ENCODE measurements around the gene OAS1.

OAS1 gene

DNA sequence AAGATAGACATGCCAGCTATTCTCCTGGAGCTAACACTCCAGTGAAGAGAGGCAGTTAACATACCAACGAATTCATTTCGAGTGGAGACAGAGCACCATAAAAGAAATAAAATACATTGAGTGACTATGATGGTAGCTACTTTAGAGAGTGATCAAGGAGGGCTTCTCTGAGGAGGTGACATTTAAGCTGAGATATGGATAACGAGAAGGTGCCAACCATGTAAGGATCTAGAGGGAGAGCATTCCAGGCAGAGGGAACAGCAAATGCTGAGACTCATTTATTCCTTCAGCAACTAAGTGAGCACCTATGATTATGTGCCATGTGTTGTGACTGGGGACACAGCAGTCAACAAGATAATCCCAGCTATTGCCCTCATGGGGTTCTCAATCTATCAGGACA, 28.3 kb upstream of the OAS1 start:
- DNase-seq (ENCODE audit: low read depth): no peak
- no peak for TF ChIP-seq CTCF (conservative IDR thresholded peaks at IDR 0.05; ENCODE audit: control insufficient read depth, insufficient read depth, low read depth, low read length)
- H3K4me3 ChIP-seq (ENCODE audit: control insufficient read depth, low read depth, low read length): no peak overlapping the region

- no peak for DNase-seq (ENCODE audit: low read depth)
- no peak overlapping the region for H3K4me3 ChIP-seq (ENCODE audit: control insufficient read depth, low read depth, low read length)
- no peak for TF ChIP-seq CTCF (conservative IDR thresholded peaks at IDR 0.05; ENCODE audit: control insufficient read depth, insufficient read depth, low read depth, low read length)
These were observed 27.5 kb upstream of the OAS1 start for GRCh38 chr12:112879191-112879705.

DNA sequence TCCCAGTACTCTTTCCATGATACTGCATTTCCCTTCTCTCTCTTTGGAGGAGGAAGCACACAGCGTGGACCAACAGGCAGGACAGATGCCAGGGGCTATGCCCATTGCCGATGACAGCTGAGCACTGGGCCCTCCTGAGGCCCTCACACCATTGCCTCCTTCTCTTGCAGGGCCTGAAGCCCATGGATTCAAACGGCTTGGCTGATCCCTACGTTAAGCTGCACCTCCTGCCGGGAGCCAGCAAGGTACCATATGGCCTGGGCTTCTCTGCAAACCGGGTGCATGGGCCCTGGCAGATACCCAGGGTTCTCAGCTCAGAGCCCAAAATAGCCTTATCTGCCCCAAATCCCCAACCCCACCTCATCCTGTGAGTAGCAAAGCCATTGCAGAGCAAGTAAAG, 25.2 kb upstream of the OAS1 start:
- TF ChIP-seq CTCF (conservative IDR thresholded peaks at IDR 0.05; ENCODE audit: control insufficient read depth, insufficient read depth, low read depth, low read length): no peak

GRCh38 chr12:112885236-112885635, 21.5 kb upstream of the OAS1 start:
- H3K4me3 ChIP-seq (ENCODE audit: control insufficient read depth, low read depth, low read length): no peak overlapping the region
- no peak for TF ChIP-seq CTCF (conservative IDR thresholded peaks at IDR 0.05; ENCODE audit: control insufficient read depth, insufficient read depth, low read depth, low read length)
- DNase-seq (ENCODE audit: low read depth): no peak

More for the DNA sequence above, 25.2 kb upstream of the OAS1 start:
- no peak overlapping the region for H3K4me3 ChIP-seq (ENCODE audit: control insufficient read depth, low read depth, low read length)
- no peak for DNase-seq (ENCODE audit: low read depth)

GRCh38 chr12:112887550-112887949, 19.2 kb upstream of the OAS1 start:
- no peak for DNase-seq (ENCODE audit: low read depth)
- H3K4me3 ChIP-seq (ENCODE audit: control insufficient read depth, low read depth, low read length): no peak overlapping the region
- no peak for TF ChIP-seq CTCF (conservative IDR thresholded peaks at IDR 0.05; ENCODE audit: control insufficient read depth, insufficient read depth, low read depth, low read length)

- no peak overlapping the region for H3K4me3 ChIP-seq (ENCODE audit: control insufficient read depth, low read depth, low read length)
- DNase-seq (ENCODE audit: low read depth): no peak
- TF ChIP-seq CTCF (conservative IDR thresholded peaks at IDR 0.05; ENCODE audit: control insufficient read depth, insufficient read depth, low read depth, low read length): no peak
These were observed 15.4 kb upstream of the OAS1 start for GRCh38 chr12:112891093-112892024.

Data from fibroblast of mammary gland (primary cell).